Measurements from ENCODE around the gene C1QC.

The C1QC gene

GRCh38 chr1:22619798-22620197, 23.6 kb upstream of the C1QC start:
- DNase-seq (ENCODE audit: low spot score) = no peak

- no peak for DNase-seq (ENCODE audit: low spot score)
These were observed 21.7 kb upstream of the C1QC start for GRCh38 chr1:22621761-22622160.

GRCh38 chr1:22625262-22625925, 18.0 kb upstream of the C1QC start:
- peak; percentile 16 for DNase-seq (ENCODE audit: low spot score)

GRCh38 chr1:22626237-22627157, 16.9 kb upstream of the C1QC start:
- no peak for DNase-seq (ENCODE audit: low spot score)

GRCh38 chr1:22627331-22627730, 16.1 kb upstream of the C1QC start:
- no peak for DNase-seq (ENCODE audit: low spot score)

DNA sequence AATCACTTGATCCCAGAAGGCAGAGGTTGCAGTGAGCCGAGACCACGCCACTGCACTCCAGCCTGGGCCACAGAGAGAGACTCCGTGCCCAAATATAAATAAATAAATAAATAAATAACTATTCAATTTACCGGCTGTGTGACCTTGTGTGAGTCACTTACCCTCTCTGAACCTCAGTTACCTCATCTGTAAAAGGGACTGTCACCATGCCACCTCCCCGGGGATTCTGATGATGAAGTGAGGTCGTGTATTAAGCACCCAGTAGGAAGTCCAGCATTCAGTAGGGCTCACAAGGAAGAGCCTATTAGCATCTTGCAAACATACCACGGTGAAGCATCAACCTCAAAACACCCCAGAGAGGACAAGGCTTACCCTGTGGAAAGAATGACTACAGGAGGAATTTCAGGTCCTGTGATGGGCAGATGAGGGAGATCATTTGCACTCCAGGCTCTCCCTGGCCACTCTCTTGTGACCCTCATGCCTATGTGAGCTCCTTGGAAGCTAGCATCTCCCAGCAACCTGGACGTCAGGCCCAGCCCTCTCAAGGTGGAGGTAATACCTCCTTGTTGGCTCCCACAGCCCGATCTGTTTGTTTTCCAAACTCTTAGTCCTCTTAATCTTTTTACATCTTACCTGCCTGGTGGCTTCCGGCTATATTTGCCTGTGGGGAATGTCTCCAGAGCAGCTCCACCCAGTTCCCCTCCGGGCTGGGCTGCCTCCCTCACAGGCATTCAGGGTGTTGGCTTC, 14.6 kb upstream of the C1QC start:
- DNase-seq (ENCODE audit: low spot score) = no peak

- no peak for DNase-seq (ENCODE audit: low spot score)
These were observed 13.5 kb upstream of the C1QC start for GRCh38 chr1:22629886-22630285.

GRCh38 chr1:22633697-22634463, 9.6 kb upstream of the C1QC start:
- no peak for DNase-seq (ENCODE audit: low spot score)

DNA sequence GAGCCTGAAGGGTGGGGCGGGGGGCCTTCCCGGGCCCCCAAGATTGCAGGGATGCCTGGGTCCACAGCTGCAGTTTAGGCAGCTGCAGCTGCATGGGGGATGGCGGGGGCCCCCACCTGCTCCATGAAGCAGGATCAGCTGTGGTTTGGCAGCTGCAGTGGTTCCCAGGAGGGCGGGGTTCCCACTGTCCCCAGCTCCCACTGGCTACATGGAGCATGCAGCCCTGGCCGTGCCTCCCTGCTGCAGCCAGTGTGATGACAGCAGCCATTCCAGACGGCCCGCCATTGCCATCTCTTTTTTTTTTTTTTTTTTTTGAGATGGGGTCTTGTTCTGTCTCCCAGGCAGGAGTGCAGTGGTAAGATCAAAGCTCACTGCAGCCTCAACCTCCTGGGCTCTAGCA, 8.0 kb upstream of the C1QC start:
- no peak for DNase-seq (ENCODE audit: low spot score)

DNA sequence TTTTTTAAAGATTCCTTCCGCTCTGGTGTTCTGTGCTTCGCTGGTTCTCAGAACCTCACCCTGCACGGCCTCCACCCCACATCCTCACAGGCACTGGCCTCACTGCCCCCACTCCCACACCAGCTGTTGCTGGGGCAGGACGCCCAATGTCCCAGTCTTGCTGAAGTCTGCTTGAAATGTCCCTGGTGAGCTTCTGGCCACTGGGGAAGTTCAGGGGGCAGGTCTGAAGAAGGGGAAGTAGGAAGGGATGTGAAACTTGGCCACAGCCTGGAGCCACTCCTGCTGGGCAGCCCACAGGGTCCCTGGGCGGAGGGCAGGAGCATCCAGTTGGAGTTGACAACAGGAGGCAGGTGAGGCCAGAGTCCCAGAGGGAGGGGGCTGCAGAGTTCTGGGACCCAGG, 7.1 kb upstream of the C1QC start, which contains the start of gene C1QA:
Gene C1QA, plus strand, starts transcription at position 276 of the 400 bp plus-strand sequence. CDS start 989 bp downstream, outside the sequence.
- no peak for DNase-seq (ENCODE audit: low spot score)

DNA sequence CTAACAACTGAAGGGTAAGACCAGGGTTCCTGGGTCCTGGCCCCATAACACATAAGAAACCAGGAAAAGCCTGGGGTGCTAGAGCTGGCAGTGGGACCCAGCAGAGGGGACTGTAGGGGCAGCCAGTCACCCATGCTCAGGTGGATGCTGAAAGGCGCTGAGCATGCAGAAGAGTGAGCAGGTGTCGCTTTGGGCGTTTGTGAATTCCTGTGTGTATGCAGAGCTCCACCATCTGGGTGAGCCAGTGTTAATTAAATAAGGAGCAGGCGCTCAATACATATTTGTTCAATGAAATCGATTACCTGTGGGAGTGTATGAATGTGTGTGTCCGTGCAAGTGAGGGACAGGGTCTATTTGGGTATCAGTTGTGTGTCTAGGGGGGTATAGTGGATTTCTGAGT, 6.5 kb upstream of the C1QC start:
- no peak for DNase-seq (ENCODE audit: low spot score)

DNA sequence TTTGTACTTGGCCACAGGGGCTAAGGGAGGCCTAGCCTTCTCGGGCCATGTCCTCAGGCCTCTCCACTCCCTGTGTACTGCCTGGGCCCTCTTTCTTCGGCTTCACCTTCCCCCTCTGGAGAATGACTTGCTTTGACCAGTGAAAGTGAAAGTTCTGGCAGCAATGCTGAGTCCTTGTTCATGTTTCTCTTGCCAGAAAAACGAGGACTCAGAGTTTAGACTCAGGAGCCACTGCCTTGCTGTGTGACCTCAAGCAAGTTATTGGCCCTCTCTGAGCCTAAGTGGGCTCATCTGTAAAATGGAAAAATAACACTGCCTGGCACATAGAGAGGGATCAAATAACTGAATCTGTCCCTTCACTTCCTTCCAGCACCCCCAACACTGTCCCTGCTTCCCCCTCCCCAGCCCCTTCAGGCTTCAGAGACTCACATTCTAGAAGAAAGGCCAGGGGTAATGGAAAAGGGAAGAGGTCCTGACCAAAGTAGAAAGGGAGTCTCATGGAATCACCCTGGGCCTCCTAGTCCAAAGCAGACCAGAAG, 5.5 kb upstream of the C1QC start:
- no peak for DNase-seq (ENCODE audit: low spot score)

DNA sequence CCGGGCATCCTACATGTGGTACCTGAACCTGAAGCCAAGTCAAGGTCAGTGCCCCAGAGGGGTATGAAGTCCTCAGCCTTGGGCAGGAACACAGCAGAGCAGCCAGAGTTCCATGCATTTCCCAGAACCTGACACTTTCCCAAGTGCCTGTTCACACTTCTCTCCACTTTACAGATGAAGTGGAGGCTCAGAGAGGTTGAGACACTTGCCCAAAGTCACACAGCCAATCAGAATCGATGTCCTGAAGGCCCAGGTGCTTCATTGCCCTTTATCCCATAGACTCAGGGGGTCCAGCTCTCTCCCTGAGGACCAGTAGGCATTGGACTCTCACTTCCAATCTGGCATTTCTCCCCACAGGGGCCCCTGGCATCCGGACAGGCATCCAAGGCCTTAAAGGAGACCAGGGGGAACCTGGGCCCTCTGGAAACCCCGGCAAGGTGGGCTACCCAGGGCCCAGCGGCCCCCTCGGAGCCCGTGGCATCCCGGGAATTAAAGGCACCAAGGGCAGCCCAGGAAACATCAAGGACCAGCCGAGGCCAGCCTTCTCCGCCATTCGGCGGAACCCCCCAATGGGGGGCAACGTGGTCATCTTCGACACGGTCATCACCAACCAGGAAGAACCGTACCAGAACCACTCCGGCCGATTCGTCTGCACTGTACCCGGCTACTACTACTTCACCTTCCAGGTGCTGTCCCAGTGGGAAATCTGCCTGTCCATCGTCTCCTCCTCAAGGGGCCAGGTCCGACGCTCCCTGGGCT, 4.8 kb upstream of the C1QC start:
- DNase-seq (ENCODE audit: low spot score) = no peak

DNA sequence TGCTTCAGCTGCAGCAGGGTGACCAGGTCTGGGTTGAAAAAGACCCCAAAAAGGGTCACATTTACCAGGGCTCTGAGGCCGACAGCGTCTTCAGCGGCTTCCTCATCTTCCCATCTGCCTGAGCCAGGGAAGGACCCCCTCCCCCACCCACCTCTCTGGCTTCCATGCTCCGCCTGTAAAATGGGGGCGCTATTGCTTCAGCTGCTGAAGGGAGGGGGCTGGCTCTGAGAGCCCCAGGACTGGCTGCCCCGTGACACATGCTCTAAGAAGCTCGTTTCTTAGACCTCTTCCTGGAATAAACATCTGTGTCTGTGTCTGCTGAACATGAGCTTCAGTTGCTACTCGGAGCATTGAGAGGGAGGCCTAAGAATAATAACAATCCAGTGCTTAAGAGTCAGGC, 4.1 kb upstream of the C1QC start:
- DNase-seq (ENCODE audit: low spot score) = peak; percentile 57

DNA sequence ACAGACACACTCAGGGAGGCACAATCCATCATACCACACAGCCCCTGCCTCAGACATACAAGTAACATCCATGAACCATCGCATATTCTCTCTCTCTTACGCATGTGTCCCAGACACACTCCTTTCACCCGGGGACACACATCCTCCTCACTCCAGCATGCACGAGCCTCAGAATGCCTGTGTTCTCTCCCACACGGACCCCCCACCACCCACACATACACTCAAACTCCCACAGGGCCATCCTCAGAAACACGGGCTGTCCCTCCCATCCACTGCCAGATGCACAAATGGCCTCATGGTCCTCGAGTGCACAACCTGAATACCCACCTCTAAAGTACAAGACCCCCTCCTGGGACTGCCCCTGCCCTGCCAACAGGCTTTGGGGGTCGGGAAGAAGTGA, 2.2 kb upstream of the C1QC start:
- no peak for DNase-seq (ENCODE audit: low spot score)

GRCh38 chr1:22641906-22642636, 1.4 kb upstream of the C1QC start:
- DNase-seq (ENCODE audit: low spot score) = peak; percentile 26

GRCh38 chr1:22643928-22644327, 495 bp downstream of the C1QC start:
- no peak for DNase-seq (ENCODE audit: low spot score)

DNA sequence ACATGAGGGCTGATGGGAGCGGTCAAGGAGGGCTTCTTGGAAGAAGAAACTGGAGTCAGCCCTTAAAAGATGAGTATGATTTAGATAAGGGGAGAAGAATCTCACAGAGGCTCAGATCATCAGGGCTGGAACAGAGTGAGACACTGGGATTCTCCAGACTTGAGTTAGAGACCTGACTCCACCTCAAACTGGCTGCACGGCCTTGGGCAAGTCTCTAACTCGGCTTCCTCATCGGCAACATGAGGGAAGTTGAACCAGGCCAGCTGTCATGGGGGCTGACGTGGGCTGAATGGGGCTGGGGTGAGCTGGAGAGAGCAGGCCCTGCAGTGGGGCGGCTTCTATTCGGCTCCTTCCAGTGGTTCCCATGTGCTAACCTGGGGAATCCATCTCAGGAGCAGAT, 2.5 kb downstream of the C1QC start:
- DNase-seq (ENCODE audit: low spot score) = no peak

GRCh38 chr1:22646384-22646783, 3.0 kb downstream of the C1QC start:
- no peak for DNase-seq (ENCODE audit: low spot score)

DNA sequence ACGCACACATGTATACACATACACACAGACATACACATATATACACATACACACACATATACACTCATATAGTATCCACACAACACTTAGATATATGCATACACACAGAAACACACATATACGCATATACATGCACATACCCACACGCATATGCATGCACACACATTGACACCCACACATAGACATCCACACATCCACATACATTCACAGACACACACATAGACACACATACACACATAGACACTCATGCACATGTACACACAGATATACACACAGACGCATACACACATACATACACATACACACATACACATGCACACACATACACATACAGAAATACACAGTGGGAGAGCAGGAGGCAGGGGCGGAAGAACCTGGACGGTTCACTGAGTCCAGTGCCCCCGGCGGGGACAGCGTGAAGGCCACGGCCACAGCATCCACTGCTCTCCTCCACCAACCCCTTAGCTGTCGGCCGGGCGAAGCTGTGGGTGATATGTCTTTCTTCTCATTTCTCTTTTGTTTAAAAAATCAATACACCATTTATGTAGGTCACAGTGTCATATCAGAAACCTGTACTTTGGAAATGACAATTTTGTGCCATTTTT, 6.8 kb downstream of the C1QC start:
- no peak for DNase-seq (ENCODE audit: low spot score)

Data from RKO (cell line).